ENCODE results near the gene APC2.

- TF ChIP-seq POLR2A (IDR thresholded peaks at IDR 0.05; ENCODE audit: low read length) (no peak), GATA1 (IDR thresholded peaks at IDR 0.05; ENCODE audit: low read depth, low read length) (no peak)
Measured at GRCh38 chr19:1457031-1457739, 7.3 kb downstream of the APC2 start.
